HepG2 (cell line): ENCODE data around the gene STX7. TPM values are rescaled to one million over a fixed set of nuclear protein-coding genes. Genes with fewer than 3 reads are reported as not detected.

Source experiments
- ATAC-seq: fragments of 200-7000 bp; cut with Tn5 transposase; 3 replicates; pipeline ENCODE4 v1.9.1; 2020; ENCODE audit warnings: mild to moderate bottlenecking, moderate library complexity
- BruUV-seq: library from RNA; stranded (reverse); fragments of 400-500 nt; replicated peaks from 2 replicates; lab custom pipeline; 2021; lab: Mats Ljungman, UMichigan
- CTCF ChIA-PET: fragments of 300-600 bp; formaldehyde crosslinking; extraction: SDS; loops from one replicate; lab custom pipeline; 2021; ENCODE audit warnings: low total read pairs, inconsistent platforms, low intra/inter-chr PET ratio; lab: Yijun Ruan, JAX
- POLR2A ChIA-PET: fragments of 350-600 bp; sonication (Branson Sonifier 250); formaldehyde crosslinking; loops from one replicate; lab custom pipeline; 2020; ENCODE audit warnings: antibody characterized with exemption, inconsistent platforms; lab: Yijun Ruan, JAX
- DNase-seq: peaks from one replicate; pipeline ENCODE4 v3.0.0-alpha.2; 2015; ENCODE audit warnings: low spot score
- FAIRE-seq: peaks from 3 replicates; lab custom pipeline; 2011; peaks lifted over from hg19 to GRCh38; lab: Jason Lieb, UNC
- H2AFZ ChIP-seq: one replicate; pipeline ENCODE4 v1.6.1; 2011; ENCODE audit warnings: low read length, inconsistent platforms
- H3K27ac ChIP-seq: fragments of 300-600 bp; 3 replicates; pipeline ENCODE4 v1.8.0; 2011; ENCODE audit warnings: mixed run types, mild to moderate bottlenecking, mixed read lengths, low read length, inconsistent platforms; ENCODE audit not compliant: insufficient read depth; ENCODE audit errors: extremely low read length
- H3K27me3 ChIP-seq, 2 experiments: fragments of 200-600 bp in 1 of 2; 2 replicates in 1 of 2; 3 replicates in 1 of 2; pipeline versions ENCODE4 v1.6.0 to v1.8.0; 2011; ENCODE audit warnings: low read length in 2 of 2, mild to moderate bottlenecking in 2 of 2, moderate library complexity in 2 of 2, inconsistent platforms in 1 of 2; ENCODE audit not compliant: insufficient read depth in 2 of 2, control insufficient read depth in 1 of 2
- H3K36me3 ChIP-seq, 2 experiments: fragments of 200-600 bp in 1 of 2; replicated peaks in 1 of 2; 2 replicates in 1 of 2; 3 replicates in 1 of 2; pipeline versions ENCODE4 v1.5.1 to v1.8.0; 2011; ENCODE audit warnings: low read length in 2 of 2, inconsistent platforms in 1 of 2; ENCODE audit not compliant: insufficient read depth in 2 of 2, control insufficient read depth in 1 of 2
- H3K4me1 ChIP-seq: 2 replicates; pipeline ENCODE4 v1.5.1; 2012; ENCODE audit warnings: low read length, inconsistent platforms; ENCODE audit not compliant: insufficient read depth
- H3K4me2 ChIP-seq: 2 replicates; pipeline ENCODE4 v1.6.0; 2011; ENCODE audit warnings: low read depth, low read length, inconsistent platforms
- H3K4me3 ChIP-seq, 3 experiments: fragments of 200-600 bp in 1 of 3; sonication (generic), shearing (Covaris generic) in 1 of 3; replicated peaks in 1 of 3; 2 replicates each; pipeline ENCODE4 v1.5.1; 2011 to 2016; ENCODE audit warnings: low read length in 3 of 3, inconsistent platforms in 2 of 3, low read depth in 2 of 3, mild to moderate bottlenecking in 2 of 3, control low read depth in 1 of 3, mixed read lengths in 1 of 3; ENCODE audit not compliant: insufficient read depth in 1 of 3
- H3K79me2 ChIP-seq: one replicate; pipeline ENCODE4 v1.6.1; 2011; ENCODE audit warnings: low read length, inconsistent platforms; ENCODE audit not compliant: insufficient read depth
- H3K9ac ChIP-seq: 2 replicates; pipeline ENCODE4 v1.6.0; 2011; ENCODE audit warnings: mild to moderate bottlenecking, low read depth, low read length, inconsistent platforms; ENCODE audit not compliant: insufficient read depth
- H3K9me3 ChIP-seq: 2 replicates; pipeline ENCODE4 v1.5.1; 2012; ENCODE audit warnings: mild to moderate bottlenecking, low read length
- H4K20me1 ChIP-seq: 2 replicates; pipeline ENCODE4 v1.6.0; 2011; ENCODE audit warnings: inconsistent platforms, mild to moderate bottlenecking, low read length, moderate library complexity; ENCODE audit not compliant: insufficient read depth
- ARID4A ChIP-seq: sonication (generic); formaldehyde crosslinking; IDR thresholded peaks from 2 replicates; pipeline ENCODE4 v1.5.0; 2020; ENCODE audit warnings: mild to moderate bottlenecking, missing genetic modification reagents, borderline replicate concordance
- NR2F2 ChIP-seq: IDR thresholded peaks from 2 replicates; pipeline ENCODE4 v1.6.1; 2012; ENCODE audit warnings: low read depth, inconsistent platforms, borderline replicate concordance
- TBL1XR1 ChIP-seq: fragments of 150-350 bp; IDR thresholded peaks from 2 replicates; pipeline ENCODE4 v1.6.1; 2014; ENCODE audit warnings: borderline replicate concordance, low read length; ENCODE audit not compliant: partially characterized antibody
- THAP11 ChIP-seq: IDR thresholded peaks from 2 replicates; pipeline ENCODE4 v1.6.1; 2016; ENCODE audit warnings: missing biosample characterization, missing genetic modification reagents
- ZNF646 ChIP-seq: sonication (generic); formaldehyde crosslinking; IDR thresholded peaks from 2 replicates; pipeline ENCODE4 v1.9.0; 2021; ENCODE audit warnings: mild to moderate bottlenecking, missing genetic modification reagents
- WGBS: methylation state at CpG from one replicate; pipeline ENCODE4 v1.1.6; 2017; ENCODE audit warnings: low lambda C conversion rate; 5-methylcytosine and 5-hydroxymethylcytosine counted together
- in situ Hi-C: cut with HindIII; loops from 2 replicates; pipeline ENCODE4 v1.10.0; 2017; ENCODE audit warnings: low pct_unique_long_range_greater_than_20kb; ENCODE audit not compliant: extremely low pct_ligation_motif_present
- intact Hi-C: fragments of 100-400 bp; cut with micrococcal nuclease; formaldehyde crosslinking; loops from one replicate; pipeline ENCODE4 v1.10.0; 2022; ENCODE audit not compliant: unreplicated experiment
- polyA plus RNA-seq, 8 experiments: library from polyadenylated mRNA; depleted of rRNA in 3 of 8; stranded (reverse) in 7 of 8; unstranded in 1 of 8; fragments of >200 nt; fragmentation: Illumina TruSeq in 4 of 8; extraction: Trizol in 4 of 8; gene quantifications; 2 replicates each; pipeline versions ENCODE4 v1.2.1 to v1.2.3, GENCODE V29; 2011 to 2016; ENCODE audit warnings: low read depth in 4 of 8, missing spikeins in 1 of 8, mixed read lengths in 1 of 8; ENCODE audit not compliant: insufficient read depth in 1 of 8
- total RNA-seq, 5 experiments: library from RNA; depleted of rRNA; stranded (reverse); fragments of >200 nt; fragmentation: Illumina TruSeq; extraction: Trizol; gene quantifications; 2 replicates each; pipeline ENCODE4 v1.2.3, GENCODE V29; 2016; ENCODE audit warnings: low read depth in 1 of 5
- TF ChIP-seq, protein P1 (sequence below): fragments of 450-650 bp; IDR thresholded peaks from 2 replicates; pipeline ENCODE4 v1.6.1; 2016
- TF ChIP-seq, protein P2 (sequence below): sonication (generic); formaldehyde crosslinking; IDR thresholded peaks from 2 replicates; pipeline ENCODE4 v1.4.0; 2020; ENCODE audit warnings: missing genetic modification reagents
- TF ChIP-seq, protein P3 (sequence below): sonication (generic); formaldehyde crosslinking; IDR thresholded peaks from 2 replicates; pipeline ENCODE4 v1.4.0; 2020; ENCODE audit warnings: mild to moderate bottlenecking, missing genetic modification reagents

STX7 gene
- total and polyA plus RNA-seq, 2 of the 13 experiments (the other 11 are each of a cell fraction or from before 2014, with no cell fraction given): 28.0 to 34.7 TPM

GRCh38 chr6:132461958-132462357, 51.0 kb downstream of the STX7 start:
- Histone ChIP-seq H3K79me2 (no peaks in the 10 kb centered on the region), H4K20me1 (no peaks in the 10 kb centered on the region), H3K36me3 (peaks cover 9 to 46% of the 10 kb centered on the region in 2 experiments), H3K27ac (no peak overlapping the region), H3K4me3 (no peak overlapping the region), H3K9ac (no peak overlapping the region), H3K27me3 (no peaks in the 10 kb centered on the region), H3K4me2 (no peak overlapping the region), H2AFZ (no peak overlapping the region), H3K9me3 (no peaks in the 10 kb centered on the region), H3K4me1 (peaks cover 11% of the 10 kb centered on the region)
- BruUV-seq: no TSS peak
- POLR2A ChIA-PET: no interaction called here
- in situ Hi-C loops: no loop called here
- intact Hi-C loops: no loop called here
- DNase-seq (no peak), ATAC-seq (no peak), FAIRE-seq (no peak)
- 96% methylated on average over 6 of the region's 6 CpGs for WGBS
- CTCF ChIA-PET: no interaction called here
- TF ChIP-seq, protein P1, sequence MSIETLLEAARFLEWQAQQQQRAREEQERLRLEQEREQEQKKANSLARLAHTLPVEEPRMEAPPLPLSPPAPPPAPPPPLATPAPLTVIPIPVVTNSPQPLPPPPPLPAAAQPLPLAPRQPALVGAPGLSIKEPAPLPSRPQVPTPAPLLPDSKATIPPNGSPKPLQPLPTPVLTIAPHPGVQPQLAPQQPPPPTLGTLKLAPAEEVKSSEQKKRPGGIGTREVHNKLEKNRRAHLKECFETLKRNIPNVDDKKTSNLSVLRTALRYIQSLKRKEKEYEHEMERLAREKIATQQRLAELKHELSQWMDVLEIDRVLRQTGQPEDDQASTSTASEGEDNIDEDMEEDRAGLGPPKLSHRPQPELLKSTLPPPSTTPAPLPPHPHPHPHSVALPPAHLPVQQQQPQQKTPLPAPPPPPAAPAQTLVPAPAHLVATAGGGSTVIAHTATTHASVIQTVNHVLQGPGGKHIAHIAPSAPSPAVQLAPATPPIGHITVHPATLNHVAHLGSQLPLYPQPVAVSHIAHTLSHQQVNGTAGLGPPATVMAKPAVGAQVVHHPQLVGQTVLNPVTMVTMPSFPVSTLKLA: no peak
- TF ChIP-seq ZNF646 (CRISPR knock-in tag) (no peak), ARID4A (CRISPR knock-in tag) (no peak), THAP11 (no peak), NR2F2 (no peak), TBL1XR1 (no peak)
- TF ChIP-seq, protein P2, sequence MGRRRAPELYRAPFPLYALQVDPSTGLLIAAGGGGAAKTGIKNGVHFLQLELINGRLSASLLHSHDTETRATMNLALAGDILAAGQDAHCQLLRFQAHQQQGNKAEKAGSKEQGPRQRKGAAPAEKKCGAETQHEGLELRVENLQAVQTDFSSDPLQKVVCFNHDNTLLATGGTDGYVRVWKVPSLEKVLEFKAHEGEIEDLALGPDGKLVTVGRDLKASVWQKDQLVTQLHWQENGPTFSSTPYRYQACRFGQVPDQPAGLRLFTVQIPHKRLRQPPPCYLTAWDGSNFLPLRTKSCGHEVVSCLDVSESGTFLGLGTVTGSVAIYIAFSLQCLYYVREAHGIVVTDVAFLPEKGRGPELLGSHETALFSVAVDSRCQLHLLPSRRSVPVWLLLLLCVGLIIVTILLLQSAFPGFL (CRISPR knock-in tag): no peak
- TF ChIP-seq, protein P3, sequence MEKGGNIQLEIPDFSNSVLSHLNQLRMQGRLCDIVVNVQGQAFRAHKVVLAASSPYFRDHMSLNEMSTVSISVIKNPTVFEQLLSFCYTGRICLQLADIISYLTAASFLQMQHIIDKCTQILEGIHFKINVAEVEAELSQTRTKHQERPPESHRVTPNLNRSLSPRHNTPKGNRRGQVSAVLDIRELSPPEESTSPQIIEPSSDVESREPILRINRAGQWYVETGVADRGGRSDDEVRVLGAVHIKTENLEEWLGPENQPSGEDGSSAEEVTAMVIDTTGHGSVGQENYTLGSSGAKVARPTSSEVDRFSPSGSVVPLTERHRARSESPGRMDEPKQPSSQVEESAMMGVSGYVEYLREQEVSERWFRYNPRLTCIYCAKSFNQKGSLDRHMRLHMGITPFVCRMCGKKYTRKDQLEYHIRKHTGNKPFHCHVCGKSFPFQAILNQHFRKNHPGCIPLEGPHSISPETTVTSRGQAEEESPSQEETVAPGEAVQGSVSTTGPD: no peak
